HCT116 (cell line): Measurements from ENCODE around the gene KHNYN.

ENCODE experiments used
- EZH2 ChIP-seq: fragments of 200-600 bp; sonication (generic); IDR thresholded peaks from 2 replicates; pipeline ENCODE4 v1.6.1; 2017; ENCODE audit warnings: antibody characterized with exemption, mixed run types
- SIN3A ChIP-seq: IDR thresholded peaks from 2 replicates; pipeline ENCODE4 v1.6.1; 2012; ENCODE audit warnings: low read depth
- TF ChIP-seq, protein P1 (sequence below), 3 experiments: fragments of 200-600 bp in 1 of 3; sonication (generic) in 1 of 3; IDR thresholded peaks in 2 of 3; conservative IDR thresholded peaks in 1 of 3; 2 replicates each; pipeline ENCODE4 v1.5.1; 2012 to 2017; ENCODE audit warnings: low read depth in 2 of 3, low read length in 2 of 3, antibody characterized with exemption in 1 of 3, borderline replicate concordance in 1 of 3, control low read depth in 1 of 3, mild to moderate bottlenecking in 1 of 3, mixed read lengths in 1 of 3, mixed run types in 1 of 3, moderate library complexity in 1 of 3; ENCODE audit not compliant: insufficient read depth in 1 of 3

DNA sequence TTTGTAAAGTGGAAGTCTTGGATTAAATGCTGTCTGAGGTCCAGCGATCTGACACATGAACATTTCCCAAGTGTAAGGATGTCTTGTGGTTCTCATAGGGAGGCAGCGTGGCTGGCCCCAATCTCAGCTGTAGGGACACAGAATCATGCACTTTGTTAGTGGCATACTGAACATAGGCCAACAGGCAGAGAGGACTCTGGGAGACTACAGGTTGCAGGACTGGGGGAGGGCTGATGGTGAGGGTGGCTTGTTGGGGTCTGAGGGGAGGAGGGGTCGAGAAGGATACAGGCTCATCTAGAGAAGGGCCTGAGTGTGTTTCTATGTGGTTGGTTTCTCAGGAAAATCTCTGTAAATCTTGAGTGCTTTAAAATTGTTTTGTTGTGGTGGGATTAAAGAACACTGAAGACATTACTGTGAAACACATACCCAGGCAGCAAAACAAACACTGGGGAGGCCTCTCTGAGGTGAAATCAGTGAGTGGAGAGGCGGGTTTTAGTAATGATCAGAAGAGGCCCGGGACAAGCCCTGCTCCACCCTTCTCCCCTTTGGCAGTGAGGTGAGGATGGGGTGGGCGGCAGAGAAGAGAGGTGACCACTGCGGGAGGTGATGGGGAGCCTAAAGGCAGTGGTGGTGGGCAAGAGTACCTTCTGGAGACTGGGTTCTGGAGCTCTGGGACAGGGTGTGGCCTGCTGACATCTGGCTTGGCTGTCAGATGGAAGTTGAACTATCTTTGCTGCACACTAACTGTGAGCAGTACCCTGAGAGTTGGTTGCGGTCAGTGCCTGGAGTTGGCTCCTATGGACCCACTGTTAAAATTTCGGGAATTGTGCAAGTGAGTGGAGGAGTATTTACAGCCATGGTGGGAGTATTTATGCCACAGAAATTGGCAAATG, 27.7 kb upstream of the KHNYN start:
- TF ChIP-seq, protein P1, sequence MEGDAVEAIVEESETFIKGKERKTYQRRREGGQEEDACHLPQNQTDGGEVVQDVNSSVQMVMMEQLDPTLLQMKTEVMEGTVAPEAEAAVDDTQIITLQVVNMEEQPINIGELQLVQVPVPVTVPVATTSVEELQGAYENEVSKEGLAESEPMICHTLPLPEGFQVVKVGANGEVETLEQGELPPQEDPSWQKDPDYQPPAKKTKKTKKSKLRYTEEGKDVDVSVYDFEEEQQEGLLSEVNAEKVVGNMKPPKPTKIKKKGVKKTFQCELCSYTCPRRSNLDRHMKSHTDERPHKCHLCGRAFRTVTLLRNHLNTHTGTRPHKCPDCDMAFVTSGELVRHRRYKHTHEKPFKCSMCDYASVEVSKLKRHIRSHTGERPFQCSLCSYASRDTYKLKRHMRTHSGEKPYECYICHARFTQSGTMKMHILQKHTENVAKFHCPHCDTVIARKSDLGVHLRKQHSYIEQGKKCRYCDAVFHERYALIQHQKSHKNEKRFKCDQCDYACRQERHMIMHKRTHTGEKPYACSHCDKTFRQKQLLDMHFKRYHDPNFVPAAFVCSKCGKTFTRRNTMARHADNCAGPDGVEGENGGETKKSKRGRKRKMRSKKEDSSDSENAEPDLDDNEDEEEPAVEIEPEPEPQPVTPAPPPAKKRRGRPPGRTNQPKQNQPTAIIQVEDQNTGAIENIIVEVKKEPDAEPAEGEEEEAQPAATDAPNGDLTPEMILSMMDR (IDR thresholded peaks at IDR 0.05 in 2 of 3, conservative IDR thresholded peaks at IDR 0.05 in 1 of 3; ENCODE audit: borderline replicate concordance in 1 of 3, insufficient read depth in 1 of 3, low read depth in 2 of 3, low read length in 2 of 3): no peak
- no peak for TF ChIP-seq EZH2
- no peak for TF ChIP-seq SIN3A
